ENCODE results near the gene ATAD3A.

GRCh38 chr1:1564268-1564667 is 52.3 kb downstream of the ATAD3A start:
- TF ChIP-seq, protein P1, sequence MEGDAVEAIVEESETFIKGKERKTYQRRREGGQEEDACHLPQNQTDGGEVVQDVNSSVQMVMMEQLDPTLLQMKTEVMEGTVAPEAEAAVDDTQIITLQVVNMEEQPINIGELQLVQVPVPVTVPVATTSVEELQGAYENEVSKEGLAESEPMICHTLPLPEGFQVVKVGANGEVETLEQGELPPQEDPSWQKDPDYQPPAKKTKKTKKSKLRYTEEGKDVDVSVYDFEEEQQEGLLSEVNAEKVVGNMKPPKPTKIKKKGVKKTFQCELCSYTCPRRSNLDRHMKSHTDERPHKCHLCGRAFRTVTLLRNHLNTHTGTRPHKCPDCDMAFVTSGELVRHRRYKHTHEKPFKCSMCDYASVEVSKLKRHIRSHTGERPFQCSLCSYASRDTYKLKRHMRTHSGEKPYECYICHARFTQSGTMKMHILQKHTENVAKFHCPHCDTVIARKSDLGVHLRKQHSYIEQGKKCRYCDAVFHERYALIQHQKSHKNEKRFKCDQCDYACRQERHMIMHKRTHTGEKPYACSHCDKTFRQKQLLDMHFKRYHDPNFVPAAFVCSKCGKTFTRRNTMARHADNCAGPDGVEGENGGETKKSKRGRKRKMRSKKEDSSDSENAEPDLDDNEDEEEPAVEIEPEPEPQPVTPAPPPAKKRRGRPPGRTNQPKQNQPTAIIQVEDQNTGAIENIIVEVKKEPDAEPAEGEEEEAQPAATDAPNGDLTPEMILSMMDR (IDR thresholded peaks at IDR 0.05; ENCODE audit: low read depth, low read length): no peak
- no peak for TF ChIP-seq EZH2phosphoT487 (IDR thresholded peaks at IDR 0.05; ENCODE audit: low read depth)
